HL-60 (cell line): Measurements from ENCODE around the gene MAB21L3.

Experiments
- DNase-seq, 2 experiments: peaks; one replicate each; pipeline ENCODE4 v3.0.0-alpha.2; 2010 to 2020; ENCODE audit warnings: low read depth in 1 of 2, low spot score in 1 of 2
- H3K27ac ChIP-seq: fragments of 250-450 bp; sonication (Bioruptor Pico); replicated peaks from 2 replicates; pipeline ENCODE4 v1.5.1; 2020; ENCODE audit warnings: mild to moderate bottlenecking, moderate library complexity
- H3K27me3 ChIP-seq: fragments of 250-450 bp; sonication (Bioruptor Pico); 2 replicates; pipeline ENCODE4 v1.5.1; 2021; ENCODE audit warnings: mild to moderate bottlenecking, moderate library complexity; ENCODE audit not compliant: insufficient read depth, poor library complexity, severe bottlenecking
- H3K4me3 ChIP-seq: replicated peaks from 2 replicates; pipeline ENCODE4 v1.5.1; 2011; ENCODE audit warnings: mild to moderate bottlenecking, control low read depth, low read length; ENCODE audit not compliant: insufficient read depth
- GABPA ChIP-seq: IDR thresholded peaks from 2 replicates; pipeline ENCODE4 v1.6.1; 2012; ENCODE audit warnings: low read depth
- POLR2AphosphoS5 ChIP-seq: IDR thresholded peaks from 2 replicates; pipeline ENCODE4 v1.6.1; 2012; ENCODE audit warnings: low read depth
- REST ChIP-seq: IDR thresholded peaks from 2 replicates; pipeline ENCODE4 v1.6.1; 2012; ENCODE audit warnings: low read depth; ENCODE audit not compliant: insufficient replicate concordance
- SPI1 ChIP-seq: IDR thresholded peaks from 2 replicates; pipeline ENCODE4 v1.6.1; 2012; ENCODE audit warnings: low read depth, mild to moderate bottlenecking, borderline replicate concordance
- TF ChIP-seq, protein P1 (sequence below): IDR thresholded peaks from one replicate; pipeline ENCODE4 v1.5.1; 2011; ENCODE audit warnings: low read length, control low read depth, inconsistent platforms; ENCODE audit not compliant: insufficient read depth

MAB21L3 gene

DNA sequence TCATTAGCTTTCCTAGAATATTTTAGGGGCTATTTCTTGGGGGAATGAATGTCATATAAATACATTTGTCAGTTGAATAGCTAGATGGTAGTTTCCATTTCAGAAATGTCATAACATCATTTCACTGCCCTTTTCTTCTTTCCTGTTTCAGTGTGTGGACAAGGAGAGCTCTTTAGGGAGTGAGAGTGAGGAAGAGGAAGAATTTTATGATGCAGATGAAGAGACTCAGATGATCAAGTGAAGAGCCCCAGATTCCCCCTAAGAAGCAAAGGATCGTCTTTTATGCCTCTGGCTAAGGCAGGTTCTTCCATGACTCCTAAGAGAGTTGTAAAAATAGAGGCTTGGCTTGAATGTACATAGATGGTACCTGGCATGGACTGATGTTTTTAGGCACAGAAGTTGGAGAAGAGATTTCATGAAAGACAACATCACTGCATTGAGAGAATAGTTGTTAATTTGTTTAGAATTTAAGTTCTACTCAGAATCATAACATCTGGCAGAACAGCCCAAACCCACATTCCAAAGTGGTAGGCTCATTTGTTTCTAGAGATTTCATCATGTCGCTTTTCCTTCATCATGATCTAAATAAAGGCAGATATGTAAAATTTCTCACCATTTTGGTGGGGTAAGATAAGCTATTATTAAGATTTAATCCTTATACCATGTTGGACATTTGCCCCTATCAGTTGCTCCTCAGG, 44.2 kb upstream of the MAB21L3 start:
- TF ChIP-seq SPI1 (no peak), REST (no peak), POLR2AphosphoS5 (no peak), GABPA (no peak)
- TF ChIP-seq, protein P1, sequence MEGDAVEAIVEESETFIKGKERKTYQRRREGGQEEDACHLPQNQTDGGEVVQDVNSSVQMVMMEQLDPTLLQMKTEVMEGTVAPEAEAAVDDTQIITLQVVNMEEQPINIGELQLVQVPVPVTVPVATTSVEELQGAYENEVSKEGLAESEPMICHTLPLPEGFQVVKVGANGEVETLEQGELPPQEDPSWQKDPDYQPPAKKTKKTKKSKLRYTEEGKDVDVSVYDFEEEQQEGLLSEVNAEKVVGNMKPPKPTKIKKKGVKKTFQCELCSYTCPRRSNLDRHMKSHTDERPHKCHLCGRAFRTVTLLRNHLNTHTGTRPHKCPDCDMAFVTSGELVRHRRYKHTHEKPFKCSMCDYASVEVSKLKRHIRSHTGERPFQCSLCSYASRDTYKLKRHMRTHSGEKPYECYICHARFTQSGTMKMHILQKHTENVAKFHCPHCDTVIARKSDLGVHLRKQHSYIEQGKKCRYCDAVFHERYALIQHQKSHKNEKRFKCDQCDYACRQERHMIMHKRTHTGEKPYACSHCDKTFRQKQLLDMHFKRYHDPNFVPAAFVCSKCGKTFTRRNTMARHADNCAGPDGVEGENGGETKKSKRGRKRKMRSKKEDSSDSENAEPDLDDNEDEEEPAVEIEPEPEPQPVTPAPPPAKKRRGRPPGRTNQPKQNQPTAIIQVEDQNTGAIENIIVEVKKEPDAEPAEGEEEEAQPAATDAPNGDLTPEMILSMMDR = no peak

GRCh38 chr1:116067566-116067890, 43.7 kb upstream of the MAB21L3 start:
- Histone ChIP-seq H3K4me3 (no peak overlapping the region), H3K27me3 (no peaks in the 10 kb centered on the region), H3K27ac (no peak overlapping the region)
- TF ChIP-seq, protein P1 = no peak
- DNase-seq = no peak

More for the DNA sequence above, 44.2 kb upstream of the MAB21L3 start:
- no peak overlapping the region for H3K27ac ChIP-seq
- no peak for DNase-seq
- H3K27me3 ChIP-seq = no peaks in the 10 kb centered on the region
- no peak overlapping the region for H3K4me3 ChIP-seq

DNA sequence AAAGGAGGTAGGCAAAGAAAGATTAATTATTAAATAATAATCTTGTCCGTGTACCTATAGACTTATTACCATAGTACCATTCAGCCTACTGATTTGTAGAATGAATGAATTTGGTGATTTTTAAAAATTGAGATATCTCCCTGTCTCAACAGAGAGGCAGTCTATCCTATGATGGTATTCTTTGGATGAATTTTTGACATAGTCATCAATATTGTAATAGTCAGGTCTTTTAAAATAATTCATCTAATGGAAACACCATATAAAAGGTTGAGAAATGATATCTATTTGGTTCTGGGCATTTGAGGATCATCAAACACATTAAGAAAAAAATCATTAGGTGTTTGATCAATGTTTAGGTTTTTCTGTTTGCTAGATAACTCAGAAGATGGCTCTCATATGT, 35.6 kb upstream of the MAB21L3 start:
- no peak for DNase-seq
- H3K27ac ChIP-seq = no peak overlapping the region
- TF ChIP-seq POLR2AphosphoS5 = no peak
- no peak for TF ChIP-seq SPI1
- TF ChIP-seq, protein P1 = no peak
- no peak for TF ChIP-seq REST
- TF ChIP-seq GABPA = no peak
- no peak overlapping the region for H3K4me3 ChIP-seq
- H3K27me3 ChIP-seq = no peaks in the 10 kb centered on the region

DNA sequence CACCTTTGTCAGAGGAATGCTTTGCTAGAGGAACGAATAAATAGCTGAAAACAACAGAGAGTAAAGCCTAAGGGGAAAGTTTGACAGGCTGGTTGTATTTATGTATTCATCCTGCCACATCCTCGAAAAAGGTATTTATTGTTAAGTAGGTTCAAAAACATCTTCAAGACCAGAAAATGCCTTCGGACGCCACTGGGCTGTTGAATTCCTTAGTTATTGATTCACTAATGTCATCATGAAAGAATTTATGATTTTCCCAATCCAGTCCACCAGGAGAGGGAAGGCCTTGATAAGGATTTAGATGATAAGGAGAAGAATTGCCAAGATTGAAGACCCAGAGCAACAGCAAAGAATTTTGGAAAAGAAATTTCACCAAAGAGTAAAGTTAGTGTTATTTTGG, 35.2 kb upstream of the MAB21L3 start:
- Histone ChIP-seq H3K27me3 (no peaks in the 10 kb centered on the region), H3K4me3 (no peak overlapping the region), H3K27ac (no peak overlapping the region)
- no peak for DNase-seq
- no peak for TF ChIP-seq SPI1
- no peak for TF ChIP-seq REST
- TF ChIP-seq, protein P1 = no peak
